HepG2 (cell line): ENCODE measurements around the gene VAMP8. TPM values are rescaled to one million over a fixed set of nuclear protein-coding genes. Genes with fewer than 3 reads are reported as not detected.

Source experiments
- ARNT ChIP-seq: fragments of 450-650 bp; IDR thresholded peaks from 2 replicates; pipeline ENCODE4 v1.6.1; 2017
- CBX1 ChIP-seq: IDR thresholded peaks from one replicate; pipeline ENCODE4 v1.6.1; 2016; ENCODE audit warnings: antibody characterized with exemption, low read depth
- CEBPG ChIP-seq: IDR thresholded peaks from 2 replicates; pipeline ENCODE4 v1.6.1; 2016
- CREB1 ChIP-seq, 2 experiments: fragments of 450-650 bp in 1 of 2; IDR thresholded peaks; 2 replicates each; pipeline ENCODE4 v1.6.1; 2016 to 2017; ENCODE audit warnings: control low read depth in 1 of 2, mild to moderate bottlenecking in 1 of 2, missing compliant biosample characterization in 1 of 2, missing genetic modification characterization in 1 of 2
- CREB3 ChIP-seq: sonication (generic); formaldehyde crosslinking; IDR thresholded peaks from 2 replicates; pipeline ENCODE4 v1.5.0; 2020; ENCODE audit warnings: missing genetic modification reagents
- HNRNPLL ChIP-seq: fragments of 200-400 bp; formaldehyde crosslinking; IDR thresholded peaks from 2 replicates; pipeline ENCODE4 v1.6.1; 2017; ENCODE audit warnings: mild to moderate bottlenecking, low read depth, low read length; ENCODE audit not compliant: poor library complexity, severe bottlenecking
- MAZ ChIP-seq, 2 experiments: sonication (generic) in 1 of 2; formaldehyde crosslinking in 1 of 2; IDR thresholded peaks; 2 replicates each; pipeline versions ENCODE4 v1.5.0 to v1.6.1; 2012 to 2020; ENCODE audit warnings: low read depth in 2 of 2, mild to moderate bottlenecking in 2 of 2, borderline replicate concordance in 1 of 2, improper control_type of control experiment in 1 of 2, low read length in 1 of 2, missing genetic modification reagents in 1 of 2, moderate library complexity in 1 of 2
- MEIS1 ChIP-seq: sonication (generic); formaldehyde crosslinking; IDR thresholded peaks from 2 replicates; pipeline ENCODE4 v1.9.0; 2021; ENCODE audit warnings: mild to moderate bottlenecking, missing genetic modification reagents, moderate library complexity, borderline replicate concordance
- MLLT10 ChIP-seq: sonication (generic); formaldehyde crosslinking; IDR thresholded peaks from 2 replicates; pipeline ENCODE4 v1.4.0; 2020; ENCODE audit warnings: missing genetic modification reagents
- MTF2 ChIP-seq: sonication (generic); formaldehyde crosslinking; IDR thresholded peaks from 2 replicates; pipeline ENCODE4 v1.5.0; 2020; ENCODE audit warnings: missing genetic modification reagents, borderline replicate concordance
- PCBP1 ChIP-seq: fragments of 200-400 bp; formaldehyde crosslinking; IDR thresholded peaks from 2 replicates; pipeline ENCODE4 v1.6.1; 2017; ENCODE audit warnings: mild to moderate bottlenecking, low read depth, low read length, borderline replicate concordance
- RBM22 ChIP-seq: fragments of 200-400 bp; formaldehyde crosslinking; optimal IDR thresholded peaks from 2 replicates; pipeline ENCODE3; 2017; ENCODE audit warnings: mild to moderate bottlenecking, low read length, moderate library complexity
- SAFB2 ChIP-seq: sonication (generic); formaldehyde crosslinking; IDR thresholded peaks from 2 replicates; pipeline ENCODE4 v1.5.1; 2020; ENCODE audit warnings: missing genetic modification reagents, low read depth, mild to moderate bottlenecking, borderline replicate concordance
- SMAD9 ChIP-seq: sonication (generic); formaldehyde crosslinking; IDR thresholded peaks from 2 replicates; pipeline ENCODE4 v1.5.1; 2020; ENCODE audit warnings: mild to moderate bottlenecking, missing genetic modification reagents
- TFE3 ChIP-seq: IDR thresholded peaks from 2 replicates; pipeline ENCODE4 v1.6.1; 2016
- TRAFD1 ChIP-seq: sonication (generic); formaldehyde crosslinking; IDR thresholded peaks from 2 replicates; pipeline ENCODE4 v1.5.1; 2020; ENCODE audit warnings: missing genetic modification reagents, mild to moderate bottlenecking, borderline replicate concordance
- TSC22D2 ChIP-seq: sonication (generic); formaldehyde crosslinking; IDR thresholded peaks from 2 replicates; pipeline ENCODE4 v1.5.1; 2020; ENCODE audit warnings: missing genetic modification reagents, mild to moderate bottlenecking, borderline replicate concordance
- WIZ ChIP-seq: sonication (generic); formaldehyde crosslinking; IDR thresholded peaks from 2 replicates; pipeline ENCODE4 v1.5.1; 2020; ENCODE audit warnings: mild to moderate bottlenecking, missing genetic modification reagents
- ZBTB33 ChIP-seq: sonication (generic); formaldehyde crosslinking; IDR thresholded peaks from 2 replicates; pipeline ENCODE4 v1.4.0; 2020; ENCODE audit warnings: missing genetic modification reagents
- ZNF275 ChIP-seq: sonication (generic); formaldehyde crosslinking; IDR thresholded peaks from 2 replicates; pipeline ENCODE4 v1.8.0; 2022; ENCODE audit warnings: missing genetic modification reagents, mild to moderate bottlenecking, inconsistent platforms, borderline replicate concordance
- ZNF543 ChIP-seq: sonication (generic); formaldehyde crosslinking; IDR thresholded peaks from 2 replicates; pipeline ENCODE4 v1.4.0; 2020; ENCODE audit warnings: mild to moderate bottlenecking, missing genetic modification reagents
- ZNF607 ChIP-seq: sonication (generic); formaldehyde crosslinking; IDR thresholded peaks from 2 replicates; pipeline ENCODE4 v1.5.1; 2020; ENCODE audit warnings: missing genetic modification reagents, mild to moderate bottlenecking, borderline replicate concordance
- ZNF766 ChIP-seq: sonication (generic); formaldehyde crosslinking; IDR thresholded peaks from 2 replicates; pipeline ENCODE4 v1.5.0; 2020; ENCODE audit warnings: missing genetic modification reagents, borderline replicate concordance
- ZSCAN9 ChIP-seq: IDR thresholded peaks from 2 replicates; pipeline ENCODE4 v1.6.1; 2016; ENCODE audit warnings: borderline replicate concordance
- polyA plus RNA-seq, 8 experiments: library from polyadenylated mRNA; depleted of rRNA in 3 of 8; stranded (reverse) in 7 of 8; unstranded in 1 of 8; fragments of >200 nt; fragmentation: Illumina TruSeq in 4 of 8; extraction: Trizol in 4 of 8; gene quantifications; 2 replicates each; pipeline versions ENCODE4 v1.2.1 to v1.2.3, GENCODE V29; 2011 to 2016; ENCODE audit warnings: low read depth in 4 of 8, missing spikeins in 1 of 8, mixed read lengths in 1 of 8; ENCODE audit not compliant: insufficient read depth in 1 of 8
- total RNA-seq, 5 experiments: library from RNA; depleted of rRNA; stranded (reverse); fragments of >200 nt; fragmentation: Illumina TruSeq; extraction: Trizol; gene quantifications; 2 replicates each; pipeline ENCODE4 v1.2.3, GENCODE V29; 2016; ENCODE audit warnings: low read depth in 1 of 5

The VAMP8 gene
- total and polyA plus RNA-seq, 2 of the 13 experiments (the other 11 are each of a cell fraction or from before 2014, with no cell fraction given) = 83.3 to 157 TPM

- no peak for TF ChIP-seq ZNF543 (CRISPR knock-in tag)
- no peak for TF ChIP-seq PCBP1
- TF ChIP-seq ZSCAN9 (CRISPR knock-in tag) = no peak
- TF ChIP-seq ZNF766 (CRISPR knock-in tag) = no peak
- no peak for TF ChIP-seq CREB3
- no peak for TF ChIP-seq MLLT10
- no peak for TF ChIP-seq TSC22D2 (CRISPR knock-in tag)
- no peak for TF ChIP-seq HNRNPLL
- TF ChIP-seq ZNF607 = no peak
- TF ChIP-seq CEBPG (CRISPR knock-in tag) = no peak
- TF ChIP-seq TRAFD1 = peak; percentile 44; the same call in 1 of the 2 replicates
- no peak for TF ChIP-seq MTF2 (CRISPR knock-in tag)
- no peak for TF ChIP-seq RBM22
- TF ChIP-seq MAZ (IDR thresholded peaks at IDR 0.05; ENCODE audit: borderline replicate concordance, low read depth, low read length) = no peak
- TF ChIP-seq MAZ (CRISPR knock-in tag; IDR thresholded peaks at IDR 0.05; ENCODE audit: low read depth) = peak; percentile 4; the same call in 1 of the 2 replicates
- TF ChIP-seq SMAD9 (CRISPR knock-in tag) = no peak
- no peak for TF ChIP-seq ZBTB33 (CRISPR knock-in tag)
- no peak for TF ChIP-seq WIZ (CRISPR knock-in tag)
- no peak for TF ChIP-seq ARNT
- TF ChIP-seq MEIS1 (CRISPR knock-in tag) = peak; percentile 67; the same call in 1 of the 2 replicates
- no peak for TF ChIP-seq CREB1 (IDR thresholded peaks at IDR 0.05)
- TF ChIP-seq CREB1 (CRISPR knock-in tag; IDR thresholded peaks at IDR 0.05) = no peak
- TF ChIP-seq TFE3 (CRISPR knock-in tag) = no peak
- no peak for TF ChIP-seq ZNF275
- peak; percentile 20 for TF ChIP-seq CBX1
- 0 out of 2 replicates have a peak, but pooled peaks have one; percentile 55 for TF ChIP-seq SAFB2
These were observed 18.6 kb downstream of the VAMP8 start (continued) for GRCh38 chr2:85596026-85596333.
